Measurements from ENCODE around the gene SPRED2. TPM values are rescaled to one million over a fixed set of nuclear protein-coding genes. Genes with fewer than 3 reads are reported as not detected.

The SPRED2 gene
- total and polyA plus RNA-seq, 2 experiments from 2014 or later = 19.7 to 20.3 TPM

- peaks cover 100% of the 10 kb centered on the region for H3K79me2 ChIP-seq (ENCODE audit: insufficient read depth)
- H3K9ac ChIP-seq = no peak overlapping the region
- WGBS, 2 experiments (ENCODE audit: low coverage in 1 of 2, low lambda C conversion rate in 2 of 2, missing lambda C conversion rate in 2 of 2) = 79% methylated on average over 7 of the region's 7 CpGs
- H3K4me2 ChIP-seq (ENCODE audit: unreplicated experiment) = no peak overlapping the region
- TF ChIP-seq EZH2 (IDR thresholded peaks at IDR 0.05; ENCODE audit: insufficient read depth, poor library complexity, severe bottlenecking) = no peak
- TF ChIP-seq EZH2phosphoT487 (IDR thresholded peaks at IDR 0.05; ENCODE audit: insufficient read depth, low read depth) = no peak
- no peak overlapping the region for H2AFZ ChIP-seq
- H3K4me1 ChIP-seq (ENCODE audit: insufficient read depth) = peaks cover 15% of the 10 kb centered on the region
- no peaks in the 10 kb centered on the region for H3K9me3 ChIP-seq (ENCODE audit: low read depth)
- peaks cover 30% of the 10 kb centered on the region for H4K20me1 ChIP-seq (ENCODE audit: insufficient read depth)
- no peak overlapping the region for H3K27ac ChIP-seq
- no peak overlapping the region for H3K4me3 ChIP-seq
- no peaks in the 10 kb centered on the region for H3K9me2 ChIP-seq (ENCODE audit: insufficient read depth)
- in situ Hi-C loops (cut with MboI) = no loop called here
- H3F3A ChIP-seq (ENCODE audit: insufficient read depth) = peaks cover 6% of the 10 kb centered on the region; the same call in 1 of the 2 replicates
- no peaks in the 10 kb centered on the region for H3K27me3 ChIP-seq (replicated peaks; ENCODE audit: insufficient read depth)
- DNase-seq = no peak
- no peaks in the 10 kb centered on the region for H3K36me3 ChIP-seq (ENCODE audit: low read depth)
Observed at GRCh38 chr2:65411056-65411795, 21.2 kb downstream of the SPRED2 start.

- DNase-seq = no peak
- peaks cover 6% of the 10 kb centered on the region; the same call in 1 of the 2 replicates for H3F3A ChIP-seq (ENCODE audit: insufficient read depth)
- no peaks in the 10 kb centered on the region for H3K9me3 ChIP-seq (ENCODE audit: low read depth)
- H3K27ac ChIP-seq = no peak overlapping the region
- H2AFZ ChIP-seq = no peak overlapping the region
- peaks cover 25% of the 10 kb centered on the region for H3K4me1 ChIP-seq (ENCODE audit: insufficient read depth)
- WGBS, 2 experiments (ENCODE audit: low coverage in 1 of 2, low lambda C conversion rate in 2 of 2, missing lambda C conversion rate in 2 of 2) = 98% methylated on average over 2 of the region's 2 CpGs
- in situ Hi-C loops (cut with MboI) = no loop called here
- H3K4me3 ChIP-seq = no peak overlapping the region
- peaks cover 26% of the 10 kb centered on the region; the same call in 1 of the 2 replicates for H4K20me1 ChIP-seq (ENCODE audit: insufficient read depth)
- peaks cover 100% of the 10 kb centered on the region for H3K79me2 ChIP-seq (ENCODE audit: insufficient read depth)
- no peak overlapping the region for H3K4me2 ChIP-seq (ENCODE audit: unreplicated experiment)
- no peaks in the 10 kb centered on the region for H3K27me3 ChIP-seq (replicated peaks; ENCODE audit: insufficient read depth)
- no peak for TF ChIP-seq EZH2phosphoT487 (IDR thresholded peaks at IDR 0.05; ENCODE audit: insufficient read depth, low read depth)
- no peak for TF ChIP-seq EZH2 (IDR thresholded peaks at IDR 0.05; ENCODE audit: insufficient read depth, poor library complexity, severe bottlenecking)
- H3K9ac ChIP-seq = no peak overlapping the region
- H3K9me2 ChIP-seq (ENCODE audit: insufficient read depth) = no peaks in the 10 kb centered on the region
- H3K36me3 ChIP-seq (ENCODE audit: low read depth) = no peaks in the 10 kb centered on the region
Observed at GRCh38 chr2:65409045-65409444, 23.4 kb downstream of the SPRED2 start.

- Histone ChIP-seq H3K27me3 (replicated peaks; ENCODE audit: insufficient read depth) (no peaks in the 10 kb centered on the region), H3K36me3 (ENCODE audit: low read depth) (no peaks in the 10 kb centered on the region), H3K79me2 (ENCODE audit: insufficient read depth) (peaks cover 96% of the 10 kb centered on the region), H3K9me3 (ENCODE audit: low read depth) (no peaks in the 10 kb centered on the region), H3K4me3 (no peak overlapping the region), H2AFZ (no peak overlapping the region), H3K9ac (no peak overlapping the region), H3F3A (ENCODE audit: insufficient read depth) (peaks cover 16% of the 10 kb centered on the region), H3K9me2 (ENCODE audit: insufficient read depth) (no peaks in the 10 kb centered on the region), H3K4me1 (ENCODE audit: insufficient read depth) (peaks cover 32% of the 10 kb centered on the region), H3K4me2 (ENCODE audit: unreplicated experiment) (no peak overlapping the region), H4K20me1 (ENCODE audit: insufficient read depth) (peaks cover 26% of the 10 kb centered on the region; the same call in 1 of the 2 replicates), H3K27ac (no peak overlapping the region)
- WGBS, 2 experiments (ENCODE audit: low coverage in 1 of 2, low lambda C conversion rate in 2 of 2, missing lambda C conversion rate in 2 of 2) = 92 to 95% methylated on average over 2 of the region's 2 CpGs
- TF ChIP-seq EZH2phosphoT487 (IDR thresholded peaks at IDR 0.05; ENCODE audit: insufficient read depth, low read depth) (no peak), EZH2 (IDR thresholded peaks at IDR 0.05; ENCODE audit: insufficient read depth, poor library complexity, severe bottlenecking) (no peak)
- DNase-seq = no peak
- in situ Hi-C loops (cut with MboI) = no loop called here
Observed at GRCh38 chr2:65407240-65407639, 25.2 kb downstream of the SPRED2 start.

- Histone ChIP-seq H3K27ac (no peak overlapping the region), H3K4me3 (no peak overlapping the region), H3K4me1 (ENCODE audit: insufficient read depth) (peaks cover 37% of the 10 kb centered on the region), H2AFZ (no peak overlapping the region), H3K36me3 (ENCODE audit: low read depth) (no peaks in the 10 kb centered on the region), H3K9me3 (ENCODE audit: low read depth) (no peaks in the 10 kb centered on the region), H4K20me1 (ENCODE audit: insufficient read depth) (peaks cover 22% of the 10 kb centered on the region; the same call in 1 of the 2 replicates), H3K27me3 (replicated peaks; ENCODE audit: insufficient read depth) (no peaks in the 10 kb centered on the region), H3K79me2 (ENCODE audit: insufficient read depth) (peaks cover 96% of the 10 kb centered on the region), H3K9ac (no peak overlapping the region), H3K4me2 (ENCODE audit: unreplicated experiment) (no peak overlapping the region), H3F3A (ENCODE audit: insufficient read depth) (peaks cover 26% of the 10 kb centered on the region), H3K9me2 (ENCODE audit: insufficient read depth) (no peaks in the 10 kb centered on the region)
- DNase-seq = no peak
- in situ Hi-C loops (cut with MboI) = no loop called here
- 77 to 82% methylated on average over 10 of the region's 10 CpGs for WGBS, 2 experiments (ENCODE audit: low coverage in 1 of 2, low lambda C conversion rate in 2 of 2, missing lambda C conversion rate in 2 of 2)
- TF ChIP-seq EZH2phosphoT487 (IDR thresholded peaks at IDR 0.05; ENCODE audit: insufficient read depth, low read depth) (no peak), EZH2 (IDR thresholded peaks at IDR 0.05; ENCODE audit: insufficient read depth, poor library complexity, severe bottlenecking) (no peak)
Observed at GRCh38 chr2:65404988-65405697, 27.3 kb downstream of the SPRED2 start.
